HepG2 (cell line): Measurements from ENCODE around the gene ATAD3C. TPM values are rescaled to one million over a fixed set of nuclear protein-coding genes. Genes with fewer than 3 reads are reported as not detected.

Experiments
- ATF3 ChIP-seq: sonication (generic); formaldehyde crosslinking; IDR thresholded peaks from 2 replicates; pipeline ENCODE4 v1.4.0; 2020; ENCODE audit warnings: missing genetic modification reagents
- MXD4 ChIP-seq: IDR thresholded peaks from 2 replicates; pipeline ENCODE4 v1.6.1; 2016; ENCODE audit warnings: mild to moderate bottlenecking, missing biosample characterization, missing genetic modification reagents
- MYNN ChIP-seq: sonication (generic); formaldehyde crosslinking; IDR thresholded peaks from 2 replicates; pipeline ENCODE4 v1.4.0; 2020; ENCODE audit warnings: mild to moderate bottlenecking, low read depth, missing genetic modification reagents
- SAFB2 ChIP-seq: sonication (generic); formaldehyde crosslinking; IDR thresholded peaks from 2 replicates; pipeline ENCODE4 v1.5.1; 2020; ENCODE audit warnings: missing genetic modification reagents, low read depth, mild to moderate bottlenecking, borderline replicate concordance
- SETDB1 ChIP-seq: sonication (generic); formaldehyde crosslinking; IDR thresholded peaks from 2 replicates; pipeline ENCODE4 v1.5.1; 2020; ENCODE audit warnings: missing genetic modification reagents, mild to moderate bottlenecking, borderline replicate concordance
- SMYD3 ChIP-seq: sonication (generic); formaldehyde crosslinking; IDR thresholded peaks from 2 replicates; pipeline ENCODE4 v1.8.1; 2023; ENCODE audit warnings: mild to moderate bottlenecking, missing genetic modification reagents
- ZNF121 ChIP-seq: sonication (generic); formaldehyde crosslinking; IDR thresholded peaks from 2 replicates; pipeline ENCODE4 v1.5.0; 2020; ENCODE audit warnings: mild to moderate bottlenecking, missing genetic modification reagents
- ZNF44 ChIP-seq: sonication (generic); formaldehyde crosslinking; IDR thresholded peaks from 2 replicates; pipeline ENCODE4 v1.5.1; 2020; ENCODE audit warnings: mild to moderate bottlenecking, missing genetic modification reagents
- ZNF550 ChIP-seq: sonication (generic); formaldehyde crosslinking; IDR thresholded peaks from 2 replicates; pipeline ENCODE4 v1.4.0; 2020; ENCODE audit warnings: mild to moderate bottlenecking, missing genetic modification reagents, borderline replicate concordance
- ZNF746 ChIP-seq: sonication (generic); formaldehyde crosslinking; IDR thresholded peaks from 2 replicates; pipeline ENCODE4 v1.8.0; 2022; ENCODE audit warnings: mild to moderate bottlenecking, missing genetic modification reagents
- ZNF83 ChIP-seq: sonication (generic); formaldehyde crosslinking; IDR thresholded peaks from 2 replicates; pipeline ENCODE4 v1.4.0; 2020; ENCODE audit warnings: missing genetic modification reagents, mild to moderate bottlenecking, borderline replicate concordance
- polyA plus RNA-seq, 8 experiments: library from polyadenylated mRNA; depleted of rRNA in 3 of 8; stranded (reverse) in 7 of 8; unstranded in 1 of 8; fragments of >200 nt; fragmentation: Illumina TruSeq in 4 of 8; extraction: Trizol in 4 of 8; gene quantifications; 2 replicates each; pipeline versions ENCODE4 v1.2.1 to v1.2.3, GENCODE V29; 2011 to 2016; ENCODE audit warnings: low read depth in 4 of 8, missing spikeins in 1 of 8, mixed read lengths in 1 of 8; ENCODE audit not compliant: insufficient read depth in 1 of 8
- total RNA-seq, 5 experiments: library from RNA; depleted of rRNA; stranded (reverse); fragments of >200 nt; fragmentation: Illumina TruSeq; extraction: Trizol; gene quantifications; 2 replicates each; pipeline ENCODE4 v1.2.3, GENCODE V29; 2016; ENCODE audit warnings: low read depth in 1 of 5
- TF ChIP-seq, protein P1 (sequence below): sonication (generic); formaldehyde crosslinking; IDR thresholded peaks from 2 replicates; pipeline ENCODE4 v1.5.0; 2020; ENCODE audit warnings: mild to moderate bottlenecking, missing genetic modification reagents, borderline replicate concordance
- TF ChIP-seq, protein P2 (sequence below): sonication (generic); formaldehyde crosslinking; IDR thresholded peaks from 2 replicates; pipeline ENCODE4 v1.5.0; 2020; ENCODE audit warnings: missing genetic modification reagents

ATAD3C gene
- total and polyA plus RNA-seq, 2 of the 13 experiments (the other 11 are each of a cell fraction or from before 2014, with no cell fraction given): 2.4 to 3.2 TPM

DNA sequence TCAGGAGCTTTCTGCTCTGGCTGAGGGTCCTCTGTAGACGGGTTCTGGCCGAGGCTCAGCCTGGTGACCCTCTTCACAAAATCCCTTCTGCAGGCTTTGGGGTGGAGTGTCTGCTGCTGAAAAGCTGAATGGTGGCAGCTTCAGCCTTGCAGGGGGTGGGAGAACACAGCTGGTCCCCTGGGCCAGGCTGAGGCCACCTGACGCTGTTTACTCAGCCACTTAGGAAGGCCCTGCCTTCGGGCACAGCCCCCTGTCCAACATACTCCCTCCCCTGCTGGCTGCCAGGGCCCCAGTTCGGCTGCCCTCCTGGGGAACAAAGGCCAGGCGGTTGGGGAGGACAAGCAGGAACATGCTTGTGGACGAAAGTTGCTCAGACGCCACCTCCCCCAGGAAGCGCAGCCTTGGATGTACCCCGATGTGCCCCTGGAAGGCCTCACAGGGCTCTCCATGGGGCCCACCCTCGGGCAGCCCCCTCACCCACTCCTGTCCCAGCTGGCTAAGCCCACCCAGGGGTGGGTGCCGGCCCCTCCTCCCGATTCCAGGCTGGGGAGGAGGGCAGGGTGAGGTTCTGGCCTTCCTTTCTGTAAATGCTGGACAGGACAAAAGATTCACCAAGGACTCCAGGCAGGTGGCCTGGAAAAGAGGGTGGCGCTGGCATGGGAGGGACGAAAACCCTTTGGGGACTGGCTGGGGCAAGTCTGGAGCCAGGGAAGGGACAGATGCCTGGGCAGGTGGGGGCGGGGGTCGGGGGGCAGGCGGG lies 28.2 kb upstream of the ATAD3C start, which contains the start of gene ANKRD65 (continued):
- TF ChIP-seq, protein P1, sequence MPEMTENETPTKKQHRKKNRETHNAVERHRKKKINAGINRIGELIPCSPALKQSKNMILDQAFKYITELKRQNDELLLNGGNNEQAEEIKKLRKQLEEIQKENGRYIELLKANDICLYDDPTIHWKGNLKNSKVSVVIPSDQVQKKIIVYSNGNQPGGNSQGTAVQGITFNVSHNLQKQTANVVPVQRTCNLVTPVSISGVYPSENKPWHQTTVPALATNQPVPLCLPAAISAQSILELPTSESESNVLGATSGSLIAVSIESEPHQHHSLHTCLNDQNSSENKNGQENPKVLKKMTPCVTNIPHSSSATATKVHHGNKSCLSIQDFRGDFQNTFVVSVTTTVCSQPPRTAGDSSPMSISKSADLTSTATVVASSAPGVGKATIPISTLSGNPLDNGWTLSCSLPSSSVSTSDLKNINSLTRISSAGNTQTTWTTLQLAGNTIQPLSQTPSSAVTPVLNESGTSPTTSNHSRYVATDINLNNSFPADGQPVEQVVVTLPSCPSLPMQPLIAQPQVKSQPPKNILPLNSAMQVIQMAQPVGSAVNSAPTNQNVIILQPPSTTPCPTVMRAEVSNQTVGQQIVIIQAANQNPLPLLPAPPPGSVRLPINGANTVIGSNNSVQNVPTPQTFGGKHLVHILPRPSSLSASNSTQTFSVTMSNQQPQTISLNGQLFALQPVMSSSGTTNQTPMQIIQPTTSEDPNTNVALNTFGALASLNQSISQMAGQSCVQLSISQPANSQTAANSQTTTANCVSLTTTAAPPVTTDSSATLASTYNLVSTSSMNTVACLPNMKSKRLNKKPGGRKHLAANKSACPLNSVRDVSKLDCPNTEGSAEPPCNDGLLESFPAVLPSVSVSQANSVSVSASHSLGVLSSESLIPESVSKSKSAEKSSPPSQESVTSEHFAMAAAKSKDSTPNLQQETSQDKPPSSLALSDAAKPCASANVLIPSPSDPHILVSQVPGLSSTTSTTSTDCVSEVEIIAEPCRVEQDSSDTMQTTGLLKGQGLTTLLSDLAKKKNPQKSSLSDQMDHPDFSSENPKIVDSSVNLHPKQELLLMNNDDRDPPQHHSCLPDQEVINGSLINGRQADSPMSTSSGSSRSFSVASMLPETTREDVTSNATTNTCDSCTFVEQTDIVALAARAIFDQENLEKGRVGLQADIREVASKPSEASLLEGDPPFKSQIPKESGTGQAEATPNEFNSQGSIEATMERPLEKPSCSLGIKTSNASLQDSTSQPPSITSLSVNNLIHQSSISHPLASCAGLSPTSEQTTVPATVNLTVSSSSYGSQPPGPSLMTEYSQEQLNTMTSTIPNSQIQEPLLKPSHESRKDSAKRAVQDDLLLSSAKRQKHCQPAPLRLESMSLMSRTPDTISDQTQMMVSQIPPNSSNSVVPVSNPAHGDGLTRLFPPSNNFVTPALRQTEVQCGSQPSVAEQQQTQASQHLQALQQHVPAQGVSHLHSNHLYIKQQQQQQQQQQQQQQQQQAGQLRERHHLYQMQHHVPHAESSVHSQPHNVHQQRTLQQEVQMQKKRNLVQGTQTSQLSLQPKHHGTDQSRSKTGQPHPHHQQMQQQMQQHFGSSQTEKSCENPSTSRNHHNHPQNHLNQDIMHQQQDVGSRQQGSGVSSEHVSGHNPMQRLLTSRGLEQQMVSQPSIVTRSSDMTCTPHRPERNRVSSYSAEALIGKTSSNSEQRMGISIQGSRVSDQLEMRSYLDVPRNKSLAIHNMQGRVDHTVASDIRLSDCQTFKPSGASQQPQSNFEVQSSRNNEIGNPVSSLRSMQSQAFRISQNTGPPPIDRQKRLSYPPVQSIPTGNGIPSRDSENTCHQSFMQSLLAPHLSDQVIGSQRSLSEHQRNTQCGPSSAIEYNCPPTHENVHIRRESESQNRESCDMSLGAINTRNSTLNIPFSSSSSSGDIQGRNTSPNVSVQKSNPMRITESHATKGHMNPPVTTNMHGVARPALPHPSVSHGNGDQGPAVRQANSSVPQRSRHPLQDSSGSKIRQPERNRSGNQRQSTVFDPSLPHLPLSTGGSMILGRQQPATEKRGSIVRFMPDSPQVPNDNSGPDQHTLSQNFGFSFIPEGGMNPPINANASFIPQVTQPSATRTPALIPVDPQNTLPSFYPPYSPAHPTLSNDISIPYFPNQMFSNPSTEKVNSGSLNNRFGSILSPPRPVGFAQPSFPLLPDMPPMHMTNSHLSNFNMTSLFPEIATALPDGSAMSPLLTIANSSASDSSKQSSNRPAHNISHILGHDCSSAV (CRISPR knock-in tag): no peak
- TF ChIP-seq ZNF121 (CRISPR knock-in tag) (peak; percentile 36; the same call in 1 of the 2 replicates), ZNF746 (CRISPR knock-in tag) (peak; percentile 89), MYNN (CRISPR knock-in tag) (no peak), SAFB2 (no peak), SMYD3 (CRISPR knock-in tag) (no peak), ZNF83 (no peak), MXD4 (CRISPR knock-in tag) (no peak), ZNF550 (CRISPR knock-in tag) (no peak), ZNF44 (CRISPR knock-in tag) (no peak), ATF3 (CRISPR knock-in tag) (no peak), SETDB1 (CRISPR knock-in tag) (no peak)
- TF ChIP-seq, protein P2, sequence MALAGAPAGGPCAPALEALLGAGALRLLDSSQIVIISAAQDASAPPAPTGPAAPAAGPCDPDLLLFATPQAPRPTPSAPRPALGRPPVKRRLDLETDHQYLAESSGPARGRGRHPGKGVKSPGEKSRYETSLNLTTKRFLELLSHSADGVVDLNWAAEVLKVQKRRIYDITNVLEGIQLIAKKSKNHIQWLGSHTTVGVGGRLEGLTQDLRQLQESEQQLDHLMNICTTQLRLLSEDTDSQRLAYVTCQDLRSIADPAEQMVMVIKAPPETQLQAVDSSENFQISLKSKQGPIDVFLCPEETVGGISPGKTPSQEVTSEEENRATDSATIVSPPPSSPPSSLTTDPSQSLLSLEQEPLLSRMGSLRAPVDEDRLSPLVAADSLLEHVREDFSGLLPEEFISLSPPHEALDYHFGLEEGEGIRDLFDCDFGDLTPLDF (CRISPR knock-in tag): no peak
